SK-N-SH (cell line): ENCODE measurements around the gene THSD4. TPM values are rescaled to one million over a fixed set of nuclear protein-coding genes. Genes with fewer than 3 reads are reported as not detected.

Experiments
- CTCF ChIA-PET: fragments of 300-600, 350-600 bp; formaldehyde crosslinking; extraction: SDS; loops from one replicate; lab custom pipeline; 2021; lab: Yijun Ruan, JAX
- POLR2A ChIA-PET: fragments of 350-600 bp; sonication (Branson Sonifier 250); formaldehyde crosslinking; extraction: SDS; loops from one replicate; lab custom pipeline; 2020; ENCODE audit warnings: antibody characterized with exemption, inconsistent platforms; lab: Yijun Ruan, JAX
- DNase-seq: peaks from one replicate; pipeline ENCODE4 v3.0.0; 2012
- H2AFZ ChIP-seq: fragments of 200-600 bp; sonication (generic); 2 replicates; pipeline ENCODE4 v1.8.1; 2016; ENCODE audit warnings: antibody characterized with exemption, mild to moderate bottlenecking, low read depth
- H3F3A ChIP-seq: fragments of 200-600 bp; sonication (generic); replicated peaks from 2 replicates; pipeline ENCODE3; 2016; ENCODE audit warnings: antibody characterized with exemption, mild to moderate bottlenecking; ENCODE audit not compliant: insufficient read depth
- H3K27ac ChIP-seq, 2 experiments: fragments of 200-500 bp in 1 of 2; fragments of 200-600 bp in 1 of 2; sonication (Bioruptor generic) in 1 of 2; sonication (generic), shearing (Covaris generic) in 1 of 2; 2 replicates each; pipeline versions ENCODE4 v1.5.1 to v1.6.1; 2014 to 2016; ENCODE audit warnings: low read depth in 2 of 2, inconsistent platforms in 1 of 2, low read length in 1 of 2, mild to moderate bottlenecking in 1 of 2, mixed read lengths in 1 of 2
- H3K27me3 ChIP-seq: fragments of 200-600 bp; sonication (generic), shearing (Covaris generic); 2 replicates; pipeline ENCODE4 v1.6.1; 2016; ENCODE audit warnings: mixed run types; ENCODE audit not compliant: insufficient read depth
- H3K36me3 ChIP-seq, 2 experiments: fragments of 200-500 bp in 1 of 2; fragments of 200-600 bp in 1 of 2; sonication (Bioruptor generic) in 1 of 2; sonication (generic) in 1 of 2; replicated peaks in 1 of 2; 2 replicates each; pipeline versions ENCODE3 to v1.5.1; 2014 to 2016; ENCODE audit warnings: low read length in 1 of 2, mild to moderate bottlenecking in 1 of 2; ENCODE audit not compliant: insufficient read depth in 2 of 2, control insufficient read depth in 1 of 2
- H3K4me1 ChIP-seq, 2 experiments: fragments of 200-500 bp in 1 of 2; fragments of 200-600 bp in 1 of 2; sonication (Bioruptor generic) in 1 of 2; sonication (generic), shearing (Covaris generic) in 1 of 2; 2 replicates each; pipeline versions ENCODE4 v1.5.1 to v1.6.1; 2014 to 2016; ENCODE audit warnings: low read depth in 1 of 2, low read length in 1 of 2, mixed run types in 1 of 2; ENCODE audit not compliant: insufficient read depth in 2 of 2, control insufficient read depth in 1 of 2
- H3K4me2 ChIP-seq: fragments of 200-600 bp; sonication (generic), shearing (Covaris generic); 2 replicates; pipeline ENCODE4 v1.6.1; 2017; ENCODE audit warnings: mixed run types
- H3K4me3 ChIP-seq, 2 experiments: fragments of 200-500 bp in 1 of 2; fragments of 200-600 bp in 1 of 2; sonication (Bioruptor generic) in 1 of 2; sonication (generic), shearing (Covaris generic) in 1 of 2; 2 replicates each; pipeline versions ENCODE4 v1.5.1 to v1.8.1; 2014 to 2016; ENCODE audit warnings: low read depth in 2 of 2, inconsistent platforms in 1 of 2, low read length in 1 of 2, mild to moderate bottlenecking in 1 of 2, mixed read lengths in 1 of 2, moderate library complexity in 1 of 2
- H3K79me2 ChIP-seq: fragments of 200-600 bp; sonication (generic); 2 replicates; pipeline ENCODE4 v1.8.1; 2017; ENCODE audit warnings: mild to moderate bottlenecking; ENCODE audit not compliant: insufficient read depth
- H3K9ac ChIP-seq: fragments of 200-600 bp; sonication (generic); 2 replicates; pipeline ENCODE4 v1.6.1; 2017; ENCODE audit warnings: mixed run types
- H3K9me2 ChIP-seq: fragments of 200-600 bp; sonication (generic); 2 replicates; pipeline ENCODE4 v1.6.1; 2017; ENCODE audit warnings: mixed run types
- H3K9me3 ChIP-seq: fragments of 200-600 bp; sonication (generic); 2 replicates; pipeline ENCODE4 v1.6.1; 2017; ENCODE audit warnings: mixed run types, mild to moderate bottlenecking, moderate library complexity
- H4K20me1 ChIP-seq: fragments of 200-600 bp; sonication (generic); 2 replicates; pipeline ENCODE4 v1.6.1; 2017; ENCODE audit warnings: mild to moderate bottlenecking, mixed run types; ENCODE audit not compliant: insufficient read depth
- CTCF ChIP-seq: fragments of 200-600 bp; sonication (generic); IDR thresholded peaks from 2 replicates; pipeline ENCODE4 v1.6.1; 2017; ENCODE audit warnings: antibody characterized with exemption, mild to moderate bottlenecking, moderate library complexity
- ELF1 ChIP-seq: IDR thresholded peaks from 2 replicates; pipeline ENCODE4 v1.4.0; 2012
- EZH2phosphoT487 ChIP-seq: fragments of 200-600 bp; sonication (generic); IDR thresholded peaks from 2 replicates; pipeline ENCODE4 v1.6.1; 2017; ENCODE audit warnings: low read depth, mixed run types, mild to moderate bottlenecking, antibody characterized with exemption, moderate library complexity, borderline replicate concordance
- FOXJ3 ChIP-seq: sonication (generic); formaldehyde crosslinking; IDR thresholded peaks from 2 replicates; pipeline ENCODE4 v1.5.1; 2020; ENCODE audit warnings: mild to moderate bottlenecking, missing genetic modification reagents
- GATA2 ChIP-seq: sonication (generic); formaldehyde crosslinking; IDR thresholded peaks from 2 replicates; pipeline ENCODE4 v1.5.0; 2020; ENCODE audit warnings: mild to moderate bottlenecking, missing genetic modification reagents
- JUND ChIP-seq: IDR thresholded peaks from 2 replicates; pipeline ENCODE4 v1.4.0; 2012
- MEF2A ChIP-seq: IDR thresholded peaks from 2 replicates; pipeline ENCODE4 v1.4.0; 2012; ENCODE audit warnings: low read depth, borderline replicate concordance
- NFIC ChIP-seq: IDR thresholded peaks from 2 replicates; pipeline ENCODE4 v1.4.0; 2012; ENCODE audit warnings: borderline replicate concordance
- POLR2AphosphoS5 ChIP-seq: IDR thresholded peaks from 2 replicates; pipeline ENCODE4 v1.6.1; 2012; ENCODE audit warnings: low read depth, low read length
- RAD21 ChIP-seq: IDR thresholded peaks from 2 replicates; pipeline ENCODE4 v1.6.1; 2012; ENCODE audit warnings: mild to moderate bottlenecking, low read length
- RCOR1 ChIP-seq: fragments of 150-350 bp; IDR thresholded peaks from 2 replicates; pipeline ENCODE4 v1.6.1; 2017; ENCODE audit warnings: antibody characterized with exemption, low read length
- RFX5 ChIP-seq: IDR thresholded peaks from 2 replicates; pipeline ENCODE4 v1.6.1; 2012; ENCODE audit warnings: mild to moderate bottlenecking, improper control_type of control experiment, low read length
- RXRA ChIP-seq: IDR thresholded peaks from 2 replicates; pipeline ENCODE4 v1.4.0; 2012; ENCODE audit warnings: low read depth, mild to moderate bottlenecking, borderline replicate concordance
- SIN3A ChIP-seq: IDR thresholded peaks from 2 replicates; pipeline ENCODE4 v1.6.1; 2012; ENCODE audit warnings: low read depth, mild to moderate bottlenecking, low read length, moderate library complexity, borderline replicate concordance
- TAF1 ChIP-seq: IDR thresholded peaks from 2 replicates; pipeline ENCODE4 v1.6.1; 2012; ENCODE audit warnings: low read depth, mild to moderate bottlenecking, low read length, moderate library complexity, borderline replicate concordance
- TCF12 ChIP-seq: IDR thresholded peaks from 2 replicates; pipeline ENCODE4 v1.4.0; 2012
- TEAD4 ChIP-seq: IDR thresholded peaks from 2 replicates; pipeline ENCODE4 v1.4.0; 2012; ENCODE audit warnings: mild to moderate bottlenecking, borderline replicate concordance; ENCODE audit not compliant: insufficient read depth
- USF1 ChIP-seq: IDR thresholded peaks from 2 replicates; pipeline ENCODE4 v1.4.0; 2012; ENCODE audit warnings: low read depth, borderline replicate concordance
- USF2 ChIP-seq: fragments of 150-350 bp; IDR thresholded peaks from 2 replicates; pipeline ENCODE4 v1.6.1; 2017; ENCODE audit warnings: antibody characterized with exemption, low read length, low read depth, borderline replicate concordance
- YY1 ChIP-seq: IDR thresholded peaks from 2 replicates; pipeline ENCODE4 v1.4.0; 2012; ENCODE audit warnings: low read depth, mild to moderate bottlenecking
- ZBTB33 ChIP-seq: IDR thresholded peaks from 2 replicates; pipeline ENCODE4 v1.4.0; 2012; ENCODE audit warnings: low read depth, borderline replicate concordance
- WGBS: methylation state at CpG from one replicate; pipeline ENCODE4 v1.1.6; 2017; ENCODE audit warnings: low lambda C conversion rate; 5-methylcytosine and 5-hydroxymethylcytosine counted together
- polyA plus RNA-seq, 3 experiments: library from polyadenylated mRNA; depleted of rRNA; stranded (reverse); fragments of >200 nt; gene quantifications; 2 replicates each; pipeline ENCODE4 v1.2.3, GENCODE V29; 2012
- TF ChIP-seq, protein P1 (sequence below): fragments of 150-350 bp; IDR thresholded peaks from 2 replicates; pipeline ENCODE4 v1.6.1; 2016; ENCODE audit warnings: mild to moderate bottlenecking, low read depth, low read length

The THSD4 gene
- polyA plus RNA-seq, 1 of the 3 experiments (the other 2 are of a cell fraction): 79.1 TPM

DNA sequence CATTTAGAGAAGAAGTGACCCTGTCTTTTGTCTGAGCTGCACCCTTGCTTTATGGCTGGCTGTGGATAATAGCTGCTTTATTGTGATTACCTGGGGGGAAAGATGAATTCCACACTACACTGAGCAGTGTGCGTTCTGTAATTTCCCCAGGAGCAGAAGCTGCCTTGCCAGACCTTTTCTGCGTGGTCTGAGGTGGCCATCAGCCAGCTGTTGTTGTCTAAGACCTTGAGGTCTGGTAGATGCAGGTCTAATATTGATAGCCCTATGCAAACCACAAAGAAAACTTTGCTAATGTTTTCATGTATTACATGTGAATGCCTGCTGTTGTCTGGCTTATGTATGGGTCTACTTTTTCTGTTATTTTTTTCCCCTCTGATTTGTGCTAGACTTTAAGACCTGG is 144.6 kb downstream of the THSD4 start (continued):
- TF ChIP-seq NFIC (no peak), USF1 (no peak), USF2 (no peak), EZH2phosphoT487 (no peak), TAF1 (no peak), RFX5 (no peak), SIN3A (no peak), FOXJ3 (no peak)

- Histone ChIP-seq H3K36me3 (peaks cover 0 to 38% of the 10 kb centered on the region in 2 experiments), H3K27ac (peak overlapping the region; percentile 75 to 82; a peak in 3 of 4 replicates), H3K4me2 (no peak overlapping the region; the same call in 1 of the 2 replicates), H2AFZ (no peak overlapping the region), H3K27me3 (no peaks in the 10 kb centered on the region), H3K9ac (no peak overlapping the region), H3K79me2 (no peaks in the 10 kb centered on the region), H3F3A (peaks cover 3% of the 10 kb centered on the region), H3K4me3 (no peak overlapping the region), H3K4me1 (peaks cover 11 to 26% of the 10 kb centered on the region in 2 experiments; a peak in 3 of 4 replicates), H3K9me3 (no peaks in the 10 kb centered on the region), H4K20me1 (no peaks in the 10 kb centered on the region), H3K9me2 (no peaks in the 10 kb centered on the region)
- TF ChIP-seq EZH2phosphoT487 (no peak), TEAD4 (no peak), JUND (no peak), USF1 (no peak), TAF1 (no peak), ELF1 (no peak), RXRA (no peak), TCF12 (no peak), YY1 (no peak), POLR2AphosphoS5 (no peak), MEF2A (no peak), CTCF (no peak), RFX5 (no peak), ZBTB33 (no peak), GATA2 (CRISPR knock-in tag) (no peak), FOXJ3 (no peak), RCOR1 (no peak), RAD21 (no peak)
- TF ChIP-seq, protein P1, sequence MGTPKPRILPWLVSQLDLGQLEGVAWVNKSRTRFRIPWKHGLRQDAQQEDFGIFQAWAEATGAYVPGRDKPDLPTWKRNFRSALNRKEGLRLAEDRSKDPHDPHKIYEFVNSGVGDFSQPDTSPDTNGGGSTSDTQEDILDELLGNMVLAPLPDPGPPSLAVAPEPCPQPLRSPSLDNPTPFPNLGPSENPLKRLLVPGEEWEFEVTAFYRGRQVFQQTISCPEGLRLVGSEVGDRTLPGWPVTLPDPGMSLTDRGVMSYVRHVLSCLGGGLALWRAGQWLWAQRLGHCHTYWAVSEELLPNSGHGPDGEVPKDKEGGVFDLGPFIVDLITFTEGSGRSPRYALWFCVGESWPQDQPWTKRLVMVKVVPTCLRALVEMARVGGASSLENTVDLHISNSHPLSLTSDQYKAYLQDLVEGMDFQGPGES: no peak
- DNase-seq: no peak
- ChIA-PET POLR2A (no interaction called here), CTCF (no interaction called here)
- 91% methylated on average over 2 of the region's 2 CpGs for WGBS
These were observed 146.1 kb downstream of the THSD4 start for GRCh38 chr15:71261418-71261817.
